MG63 (cell line): Measurements from ENCODE around the gene NME4. TPM values are rescaled to one million over a fixed set of nuclear protein-coding genes. Genes with fewer than 3 reads are reported as not detected.
"Not testable (repeated sequence)": the region's sequence is repeated elsewhere in the genome, so short reads cannot be mapped to it uniquely, and the experiment has no call there.

Experiments
- DNase-seq: peaks from one replicate; pipeline ENCODE4 v3.0.0-alpha.2; 2020
- H3K27me3 ChIP-seq: fragments of 250-450 bp; sonication (Bioruptor Pico); 2 replicates; pipeline ENCODE4 v1.5.1; 2020; ENCODE audit warnings: mild to moderate bottlenecking, moderate library complexity
- H3K36me3 ChIP-seq: fragments of 250-450 bp; sonication (Bioruptor Pico); 2 replicates; pipeline ENCODE4 v1.5.1; 2020; ENCODE audit warnings: mild to moderate bottlenecking, moderate library complexity
- H3K4me3 ChIP-seq: fragments of 250-450 bp; sonication (Bioruptor Pico); 2 replicates; pipeline ENCODE4 v1.5.1; 2020; ENCODE audit warnings: mild to moderate bottlenecking, moderate library complexity
- H3K9me3 ChIP-seq: fragments of 250-450 bp; sonication (Bioruptor Pico); 2 replicates; pipeline ENCODE4 v1.5.1; 2020; ENCODE audit warnings: mild to moderate bottlenecking, moderate library complexity
- total RNA-seq: library from RNA; depleted of rRNA; stranded (reverse); fragments of >200 nt; shearing (Covaris generic); gene quantifications from 2 replicates; pipeline ENCODE4 v1.2.3, GENCODE V29; 2014; ENCODE audit warnings: low replicate concordance; rRNA removed

NME4 gene
- 188 and 350 TPM in 2 replicates for total RNA-seq

- H3K27me3 ChIP-seq, result no peaks in the 10 kb centered on the region
- peaks cover 26% of the 10 kb centered on the region for H3K36me3 ChIP-seq
- H3K9me3 ChIP-seq, result no peaks in the 10 kb centered on the region; the same call in 1 of the 2 replicates
- H3K4me3 ChIP-seq, result peak within 1 kb of the TSS; percentile 61
- DNase-seq, result peak; percentile 52
Measured at GRCh38 chr16:397135-397661, at the start of gene NME4. NME4 (plus strand) TSS chr16:397199; CDS start chr16:397223, 24 bp downstream.

- Histone ChIP-seq H3K9me3 (no peaks in the 10 kb centered on the region), H3K27me3 (no peaks in the 10 kb centered on the region), H3K4me3 (no peak overlapping the region), H3K36me3 (peaks cover 74% of the 10 kb centered on the region)
- no peak for DNase-seq
Measured at GRCh38 chr16:347203-347602, 49.8 kb upstream of the NME4 start.

- not testable (repeated sequence) for H3K9me3 ChIP-seq, H3K4me3 ChIP-seq, H3K27me3 ChIP-seq, DNase-seq
- H3K36me3 ChIP-seq, result peaks cover 62% of the 10 kb centered on the region
Measured at GRCh38 chr16:348495-348894, 48.5 kb upstream of the NME4 start.

- Histone ChIP-seq H3K9me3 (no peaks in the 10 kb centered on the region), H3K27me3 (no peaks in the 10 kb centered on the region), H3K36me3 (peaks cover 61% of the 10 kb centered on the region), H3K4me3 (no peak overlapping the region)
- DNase-seq, result no peak
Measured at GRCh38 chr16:349211-349610, 47.8 kb upstream of the NME4 start.

- no peaks in the 10 kb centered on the region for H3K27me3 ChIP-seq
- H3K4me3 ChIP-seq, result no peak overlapping the region
- no peaks in the 10 kb centered on the region for H3K9me3 ChIP-seq
- DNase-seq, result no peak
- peaks cover 52% of the 10 kb centered on the region for H3K36me3 ChIP-seq
Measured at GRCh38 chr16:350203-350602, 46.8 kb upstream of the NME4 start.

- H3K27me3 ChIP-seq, result no peaks in the 10 kb centered on the region
- peak; percentile 40 for DNase-seq
- H3K36me3 ChIP-seq, result peaks cover 36% of the 10 kb centered on the region
- no peaks in the 10 kb centered on the region for H3K9me3 ChIP-seq
- peak overlapping the region; percentile 72 for H3K4me3 ChIP-seq
Measured at GRCh38 chr16:351804-352520, 45.0 kb upstream of the NME4 start.

- Histone ChIP-seq H3K36me3 (peaks cover 28% of the 10 kb centered on the region), H3K4me3 (peak within 1 kb of the TSS; percentile 72), H3K9me3 (no peaks in the 10 kb centered on the region), H3K27me3 (no peaks in the 10 kb centered on the region)
- peak; percentile 99 for DNase-seq
Measured at GRCh38 chr16:352547-353403, 44.2 kb upstream of the NME4 start, which contains the start of gene AXIN1. AXIN1 (minus strand) TSS chr16:352723; CDS start chr16:347025, 5,698 bp downstream.

GRCh38 chr16:353404-354290, 43.4 kb upstream of the NME4 start:
- peak overlapping the region; percentile 34 for H3K4me3 ChIP-seq
- no peak for DNase-seq
- H3K36me3 ChIP-seq, result peaks cover 20% of the 10 kb centered on the region
- no peaks in the 10 kb centered on the region for H3K27me3 ChIP-seq
- no peaks in the 10 kb centered on the region for H3K9me3 ChIP-seq

- Histone ChIP-seq H3K4me3 (no peak overlapping the region), H3K36me3 (peaks cover 16% of the 10 kb centered on the region), H3K9me3 (no peaks in the 10 kb centered on the region), H3K27me3 (no peaks in the 10 kb centered on the region)
- DNase-seq, result no peak
Measured at GRCh38 chr16:354291-354881, 42.6 kb upstream of the NME4 start.

- DNase-seq, result no peak
- peaks cover 10% of the 10 kb centered on the region for H3K36me3 ChIP-seq
- H3K27me3 ChIP-seq, result no peaks in the 10 kb centered on the region
- no peak overlapping the region for H3K4me3 ChIP-seq
- no peaks in the 10 kb centered on the region for H3K9me3 ChIP-seq
Measured at GRCh38 chr16:354971-355461, 42.0 kb upstream of the NME4 start.

GRCh38 chr16:356741-357140, 40.3 kb upstream of the NME4 start:
- DNase-seq, result no peak
- Histone ChIP-seq H3K36me3 (no peaks in the 10 kb centered on the region), H3K9me3 (no peaks in the 10 kb centered on the region), H3K27me3 (no peaks in the 10 kb centered on the region), H3K4me3 (no peak overlapping the region)

GRCh38 chr16:359067-359763, 37.8 kb upstream of the NME4 start:
- DNase-seq, result no peak

GRCh38 chr16:359871-360697, 36.9 kb upstream of the NME4 start:
- H3K27me3 ChIP-seq, result no peaks in the 10 kb centered on the region
- no peak overlapping the region for H3K4me3 ChIP-seq
- no peak for DNase-seq
- H3K9me3 ChIP-seq, result no peaks in the 10 kb centered on the region
- no peaks in the 10 kb centered on the region for H3K36me3 ChIP-seq

More at GRCh38 chr16:359067-359763, 37.8 kb upstream of the NME4 start:
- Histone ChIP-seq H3K36me3 (no peaks in the 10 kb centered on the region), H3K9me3 (no peaks in the 10 kb centered on the region), H3K27me3 (no peaks in the 10 kb centered on the region), H3K4me3 (no peak overlapping the region)

GRCh38 chr16:360698-361336, 36.2 kb upstream of the NME4 start:
- no peaks in the 10 kb centered on the region for H3K36me3 ChIP-seq
- H3K9me3 ChIP-seq, result no peaks in the 10 kb centered on the region
- no peaks in the 10 kb centered on the region for H3K27me3 ChIP-seq
- no peak for DNase-seq
- no peak overlapping the region for H3K4me3 ChIP-seq
